IMR-90 (cell line): ENCODE data around the gene ROBO1.

Experiments used
- BHLHE40 ChIP-seq: fragments of 150-350 bp; IDR thresholded peaks from 2 replicates; pipeline ENCODE4 v1.6.1; 2016; ENCODE audit warnings: mild to moderate bottlenecking, low read depth, low read length
- CEBPB ChIP-seq: IDR thresholded peaks from 2 replicates; pipeline ENCODE4 v1.6.1; 2012; ENCODE audit warnings: low read depth, low read length, improper control_type of control experiment
- CHD1 ChIP-seq: IDR thresholded peaks from 2 replicates; pipeline ENCODE4 v1.6.1; 2012; ENCODE audit warnings: low read depth, low read length, improper control_type of control experiment
- FOS ChIP-seq: fragments of 150-350 bp; IDR thresholded peaks from 2 replicates; pipeline ENCODE4 v1.6.1; 2016; ENCODE audit warnings: low read depth, low read length
- MAFK ChIP-seq: IDR thresholded peaks from 2 replicates; pipeline ENCODE4 v1.6.1; 2012; ENCODE audit warnings: low read depth, low read length, improper control_type of control experiment
- MAZ ChIP-seq: IDR thresholded peaks from 2 replicates; pipeline ENCODE4 v1.6.1; 2012; ENCODE audit warnings: low read depth, mild to moderate bottlenecking, low read length, improper control_type of control experiment, moderate library complexity, borderline replicate concordance
- POLR2A ChIP-seq: IDR thresholded peaks from 2 replicates; pipeline ENCODE4 v1.6.1; 2012; ENCODE audit warnings: mild to moderate bottlenecking, low read depth, low read length
- RAD21 ChIP-seq: IDR thresholded peaks from 2 replicates; pipeline ENCODE4 v1.6.1; 2012; ENCODE audit warnings: low read length, improper control_type of control experiment
- RFX5 ChIP-seq: IDR thresholded peaks from 2 replicates; pipeline ENCODE4 v1.8.0; 2012; ENCODE audit warnings: low read depth, mild to moderate bottlenecking, low read length, moderate library complexity
- SMC3 ChIP-seq: fragments of 150-350 bp; IDR thresholded peaks from 2 replicates; pipeline ENCODE4 v1.6.1; 2016; ENCODE audit warnings: low read depth, mild to moderate bottlenecking, antibody characterized with exemption, low read length, moderate library complexity
- TF ChIP-seq, protein P1 (sequence below): conservative IDR thresholded peaks from 2 replicates; pipeline ENCODE4 v1.5.1; 2012; ENCODE audit warnings: mild to moderate bottlenecking, low read depth, low read length, improper control_type of control experiment
- TF ChIP-seq, protein P2 (sequence below): fragments of 150-350 bp; IDR thresholded peaks from 2 replicates; pipeline ENCODE4 v1.6.1; 2016; ENCODE audit warnings: low read depth, mild to moderate bottlenecking, low read length, moderate library complexity, borderline replicate concordance
- TF ChIP-seq, protein P3 (sequence below): fragments of 150-350 bp; IDR thresholded peaks from 2 replicates; pipeline ENCODE4 v1.6.1; 2017; ENCODE audit warnings: mild to moderate bottlenecking, antibody characterized with exemption, low read length, low read depth

DNA sequence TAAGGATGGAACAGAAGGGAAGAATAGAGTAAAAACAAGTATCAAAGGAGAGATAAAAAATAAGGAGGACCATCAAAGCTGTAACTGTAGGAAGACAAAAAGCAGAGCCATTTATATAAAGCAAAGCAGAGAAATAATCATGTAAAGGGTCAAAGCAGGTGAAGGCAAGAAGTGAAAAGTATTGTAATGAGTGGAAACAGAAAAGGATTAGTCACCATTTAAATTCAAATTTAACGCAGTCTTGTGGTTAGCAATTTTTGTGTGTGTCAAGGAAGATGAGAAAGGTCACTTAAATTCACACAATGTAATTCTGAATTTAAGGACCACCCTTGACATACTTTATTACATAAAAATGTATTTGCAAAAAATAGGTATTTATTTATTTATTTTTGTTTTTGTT, 567.8 kb downstream of the ROBO1 start:
- TF ChIP-seq POLR2A = no peak
- TF ChIP-seq, protein P1, sequence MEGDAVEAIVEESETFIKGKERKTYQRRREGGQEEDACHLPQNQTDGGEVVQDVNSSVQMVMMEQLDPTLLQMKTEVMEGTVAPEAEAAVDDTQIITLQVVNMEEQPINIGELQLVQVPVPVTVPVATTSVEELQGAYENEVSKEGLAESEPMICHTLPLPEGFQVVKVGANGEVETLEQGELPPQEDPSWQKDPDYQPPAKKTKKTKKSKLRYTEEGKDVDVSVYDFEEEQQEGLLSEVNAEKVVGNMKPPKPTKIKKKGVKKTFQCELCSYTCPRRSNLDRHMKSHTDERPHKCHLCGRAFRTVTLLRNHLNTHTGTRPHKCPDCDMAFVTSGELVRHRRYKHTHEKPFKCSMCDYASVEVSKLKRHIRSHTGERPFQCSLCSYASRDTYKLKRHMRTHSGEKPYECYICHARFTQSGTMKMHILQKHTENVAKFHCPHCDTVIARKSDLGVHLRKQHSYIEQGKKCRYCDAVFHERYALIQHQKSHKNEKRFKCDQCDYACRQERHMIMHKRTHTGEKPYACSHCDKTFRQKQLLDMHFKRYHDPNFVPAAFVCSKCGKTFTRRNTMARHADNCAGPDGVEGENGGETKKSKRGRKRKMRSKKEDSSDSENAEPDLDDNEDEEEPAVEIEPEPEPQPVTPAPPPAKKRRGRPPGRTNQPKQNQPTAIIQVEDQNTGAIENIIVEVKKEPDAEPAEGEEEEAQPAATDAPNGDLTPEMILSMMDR = no peak
- no peak for TF ChIP-seq BHLHE40
- TF ChIP-seq RAD21 = no peak
- TF ChIP-seq FOS = no peak
- TF ChIP-seq SMC3 = no peak
- TF ChIP-seq RFX5 = no peak
- TF ChIP-seq MAFK = no peak
- TF ChIP-seq, protein P2, sequence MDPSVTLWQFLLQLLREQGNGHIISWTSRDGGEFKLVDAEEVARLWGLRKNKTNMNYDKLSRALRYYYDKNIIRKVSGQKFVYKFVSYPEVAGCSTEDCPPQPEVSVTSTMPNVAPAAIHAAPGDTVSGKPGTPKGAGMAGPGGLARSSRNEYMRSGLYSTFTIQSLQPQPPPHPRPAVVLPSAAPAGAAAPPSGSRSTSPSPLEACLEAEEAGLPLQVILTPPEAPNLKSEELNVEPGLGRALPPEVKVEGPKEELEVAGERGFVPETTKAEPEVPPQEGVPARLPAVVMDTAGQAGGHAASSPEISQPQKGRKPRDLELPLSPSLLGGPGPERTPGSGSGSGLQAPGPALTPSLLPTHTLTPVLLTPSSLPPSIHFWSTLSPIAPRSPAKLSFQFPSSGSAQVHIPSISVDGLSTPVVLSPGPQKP = no peak
- TF ChIP-seq CHD1 = no peak
- TF ChIP-seq MAZ = no peak
- no peak for TF ChIP-seq CEBPB
- TF ChIP-seq, protein P3, sequence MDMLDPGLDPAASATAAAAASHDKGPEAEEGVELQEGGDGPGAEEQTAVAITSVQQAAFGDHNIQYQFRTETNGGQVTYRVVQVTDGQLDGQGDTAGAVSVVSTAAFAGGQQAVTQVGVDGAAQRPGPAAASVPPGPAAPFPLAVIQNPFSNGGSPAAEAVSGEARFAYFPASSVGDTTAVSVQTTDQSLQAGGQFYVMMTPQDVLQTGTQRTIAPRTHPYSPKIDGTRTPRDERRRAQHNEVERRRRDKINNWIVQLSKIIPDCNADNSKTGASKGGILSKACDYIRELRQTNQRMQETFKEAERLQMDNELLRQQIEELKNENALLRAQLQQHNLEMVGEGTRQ = no peak
